Upper lobe of right lung (tissue), 1 donor: ENCODE results near the gene ATP13A3. TPM values are rescaled to one million over a fixed set of nuclear protein-coding genes. Genes with fewer than 3 reads are reported as not detected.

Source experiments
- ATAC-seq: fragments of 200-7000 bp; cut with Tn5 transposase; one replicate; pipeline ENCODE4 v1.9.1; 2020; ENCODE audit warnings: mild to moderate bottlenecking, moderate library complexity
- DNase-seq: peaks from one replicate; pipeline ENCODE4 v3.0.0-alpha.2; 2020
- H3K27ac ChIP-seq: fragments of 200-600 bp; one replicate; pipeline ENCODE4 v1.8.0; 2022
- H3K27me3 ChIP-seq: fragments of 200-600 bp; one replicate; pipeline ENCODE4 v1.8.0; 2022; ENCODE audit warnings: mild to moderate bottlenecking
- H3K36me3 ChIP-seq: fragments of 200-600 bp; one replicate; pipeline ENCODE4 v1.8.0; 2022
- H3K4me1 ChIP-seq: fragments of 200-600 bp; one replicate; pipeline ENCODE4 v1.8.0; 2022
- H3K4me3 ChIP-seq: fragments of 200-600 bp; one replicate; pipeline ENCODE4 v1.8.0; 2022; ENCODE audit warnings: mild to moderate bottlenecking
- H3K9me3 ChIP-seq: fragments of 200-600 bp; one replicate; pipeline ENCODE4 v1.8.0; 2022
- intact Hi-C: fragments of 100-400 bp; cut with DNase I; formaldehyde crosslinking; loops from one replicate; pipeline ENCODE4 v1.11.0; 2022
- total RNA-seq: library from RNA; stranded (reverse); fragmentation: NEBNext Ultra II Directional; extraction: Animal tissue kit (Norgen Biotek cat#: 25700); gene quantifications from one replicate; pipeline ENCODE4 v1.2.1, GENCODE V29; 2021
- TF ChIP-seq, protein P1 (sequence below): fragments of 200-600 bp; IDR thresholded peaks from one replicate; pipeline ENCODE4 v1.8.0; 2022; ENCODE audit warnings: antibody characterized with exemption
- donor health status: DM: no; HTN: yes; CAD: no; lungs with severe emphysema.

ATP13A3 gene
- total RNA-seq, 1 donor from 2014 or later: 101 TPM

GRCh38 chr3:194475978-194476377 is 10.8 kb downstream of the ATP13A3 start:
- DNase-seq: no peak
- no peak for ATAC-seq
- no peak overlapping the region for H3K4me3 ChIP-seq
- H3K4me1 ChIP-seq: peaks cover 3% of the 10 kb centered on the region
- no peak overlapping the region for H3K27ac ChIP-seq
- no peaks in the 10 kb centered on the region for H3K9me3 ChIP-seq
- no peaks in the 10 kb centered on the region for H3K27me3 ChIP-seq
- no peaks in the 10 kb centered on the region for H3K36me3 ChIP-seq
- intact Hi-C loops: no loop called here
- TF ChIP-seq, protein P1, sequence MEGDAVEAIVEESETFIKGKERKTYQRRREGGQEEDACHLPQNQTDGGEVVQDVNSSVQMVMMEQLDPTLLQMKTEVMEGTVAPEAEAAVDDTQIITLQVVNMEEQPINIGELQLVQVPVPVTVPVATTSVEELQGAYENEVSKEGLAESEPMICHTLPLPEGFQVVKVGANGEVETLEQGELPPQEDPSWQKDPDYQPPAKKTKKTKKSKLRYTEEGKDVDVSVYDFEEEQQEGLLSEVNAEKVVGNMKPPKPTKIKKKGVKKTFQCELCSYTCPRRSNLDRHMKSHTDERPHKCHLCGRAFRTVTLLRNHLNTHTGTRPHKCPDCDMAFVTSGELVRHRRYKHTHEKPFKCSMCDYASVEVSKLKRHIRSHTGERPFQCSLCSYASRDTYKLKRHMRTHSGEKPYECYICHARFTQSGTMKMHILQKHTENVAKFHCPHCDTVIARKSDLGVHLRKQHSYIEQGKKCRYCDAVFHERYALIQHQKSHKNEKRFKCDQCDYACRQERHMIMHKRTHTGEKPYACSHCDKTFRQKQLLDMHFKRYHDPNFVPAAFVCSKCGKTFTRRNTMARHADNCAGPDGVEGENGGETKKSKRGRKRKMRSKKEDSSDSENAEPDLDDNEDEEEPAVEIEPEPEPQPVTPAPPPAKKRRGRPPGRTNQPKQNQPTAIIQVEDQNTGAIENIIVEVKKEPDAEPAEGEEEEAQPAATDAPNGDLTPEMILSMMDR: no peak

- no peak overlapping the region for H3K27ac ChIP-seq
Observed at GRCh38 chr3:194475138-194475932, 11.5 kb downstream of the ATP13A3 start.

DNA sequence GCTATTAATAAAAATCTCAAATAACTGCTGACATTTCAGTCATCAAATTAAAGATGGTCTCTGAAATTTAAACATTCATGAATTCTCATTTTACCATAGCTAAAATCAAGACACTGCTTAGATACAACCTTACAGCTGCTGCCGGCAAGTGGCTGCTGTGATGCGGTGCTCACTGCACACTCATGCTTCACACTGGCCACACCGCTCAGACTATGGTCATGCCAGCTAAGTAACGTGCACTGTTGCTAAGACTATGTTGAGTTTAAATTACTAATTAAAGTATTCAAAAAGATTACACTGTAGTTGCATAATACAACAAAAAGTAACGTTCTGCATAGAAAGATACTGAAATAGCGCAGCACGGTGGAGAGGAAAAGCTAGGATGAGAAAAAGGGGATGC is 12.1 kb downstream of the ATP13A3 start:
- no peaks in the 10 kb centered on the region for H3K9me3 ChIP-seq
- TF ChIP-seq, protein P1: no peak
- ATAC-seq (no peak), DNase-seq (no peak)
- intact Hi-C loops: loop anchor here (5.0 kb wide), 1 partner anchor 118 kb away; no protein-coding TSS in a partner anchor
- no peaks in the 10 kb centered on the region for H3K27me3 ChIP-seq
- no peaks in the 10 kb centered on the region for H3K36me3 ChIP-seq
- no peak overlapping the region for H3K27ac ChIP-seq
- no peaks in the 10 kb centered on the region for H3K4me1 ChIP-seq
- no peak overlapping the region for H3K4me3 ChIP-seq

More at GRCh38 chr3:194475138-194475932, 11.5 kb downstream of the ATP13A3 start:
- Histone ChIP-seq H3K27me3 (no peaks in the 10 kb centered on the region), H3K36me3 (no peaks in the 10 kb centered on the region), H3K4me3 (no peak overlapping the region), H3K9me3 (no peaks in the 10 kb centered on the region), H3K4me1 (no peaks in the 10 kb centered on the region)
- ATAC-seq (no peak), DNase-seq (no peak)
- intact Hi-C loops: no loop called here
- TF ChIP-seq, protein P1: no peak

DNA sequence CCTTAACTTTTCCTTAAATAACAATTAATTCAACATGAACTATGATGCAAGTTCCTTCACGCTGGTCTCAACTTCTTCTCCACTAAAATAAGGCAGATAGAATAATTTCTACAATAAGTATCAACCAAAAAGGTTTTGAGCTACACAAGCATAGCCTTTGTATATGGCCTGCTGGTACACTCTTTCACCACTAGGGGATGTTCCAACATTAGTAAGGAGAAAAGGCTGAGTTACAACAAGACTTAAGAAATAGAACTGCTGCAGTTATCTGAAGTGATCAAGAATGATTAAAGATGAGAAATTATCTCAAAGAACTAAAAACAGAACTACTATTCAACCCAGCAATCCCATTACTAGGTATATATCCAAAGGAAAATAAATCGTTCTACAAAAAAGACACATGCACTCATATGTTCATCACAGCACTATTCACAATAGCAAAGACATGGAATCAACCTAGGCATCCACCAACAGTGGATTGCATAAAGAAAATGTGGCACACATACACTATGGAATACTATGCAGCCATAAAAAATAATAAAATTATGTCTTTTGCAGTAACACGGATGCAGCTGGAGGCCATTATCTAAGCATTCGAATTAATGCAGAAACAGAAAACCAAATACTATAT is 14.4 kb downstream of the ATP13A3 start:
- no peaks in the 10 kb centered on the region for H3K36me3 ChIP-seq
- H3K27ac ChIP-seq: no peak overlapping the region
- H3K27me3 ChIP-seq: no peaks in the 10 kb centered on the region
- intact Hi-C loops: loop anchor here (5.0 kb wide), 1 partner anchor 120 kb away; no protein-coding TSS in a partner anchor
- H3K4me1 ChIP-seq: no peaks in the 10 kb centered on the region
- DNase-seq (no peak), ATAC-seq (peak; percentile 92)
- H3K4me3 ChIP-seq: no peak overlapping the region
- TF ChIP-seq, protein P1: peak; percentile 99
- no peaks in the 10 kb centered on the region for H3K9me3 ChIP-seq

DNA sequence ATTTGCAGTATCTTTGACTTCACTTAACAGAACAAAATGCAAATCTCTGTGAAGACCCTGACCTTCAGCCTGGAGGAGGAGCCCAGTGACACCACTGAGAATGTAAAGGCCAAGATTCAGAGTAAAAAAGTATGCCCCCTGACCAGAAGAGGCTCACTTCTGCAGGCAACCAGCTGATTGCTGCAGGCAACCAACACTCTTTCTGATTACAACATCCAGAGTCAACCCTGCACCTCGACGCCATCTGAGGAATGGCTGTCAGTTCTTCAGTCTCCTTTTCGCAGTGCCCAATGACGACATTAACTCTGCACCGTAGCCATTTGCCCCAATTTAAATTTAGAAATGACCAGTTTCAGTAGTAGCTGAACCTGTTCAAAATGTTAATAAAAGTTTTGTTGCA is 14.9 kb downstream of the ATP13A3 start:
- TF ChIP-seq, protein P1: no peak
- H3K4me1 ChIP-seq: no peaks in the 10 kb centered on the region
- H3K4me3 ChIP-seq: no peak overlapping the region
- ATAC-seq (peak; percentile 47), DNase-seq (no peak)
- intact Hi-C loops: loop anchor here (5.0 kb wide), 1 partner anchor 120 kb away; no protein-coding TSS in a partner anchor
- H3K27me3 ChIP-seq: no peaks in the 10 kb centered on the region
- H3K9me3 ChIP-seq: no peaks in the 10 kb centered on the region
- H3K36me3 ChIP-seq: no peaks in the 10 kb centered on the region
- no peak overlapping the region for H3K27ac ChIP-seq
